Measurements from ENCODE around the gene SIRT3. TPM values are rescaled to one million over a fixed set of nuclear protein-coding genes. Genes with fewer than 3 reads are reported as not detected.

SIRT3 gene
- total RNA-seq, 1 donor from 2014 or later = 17.6 TPM

DNA sequence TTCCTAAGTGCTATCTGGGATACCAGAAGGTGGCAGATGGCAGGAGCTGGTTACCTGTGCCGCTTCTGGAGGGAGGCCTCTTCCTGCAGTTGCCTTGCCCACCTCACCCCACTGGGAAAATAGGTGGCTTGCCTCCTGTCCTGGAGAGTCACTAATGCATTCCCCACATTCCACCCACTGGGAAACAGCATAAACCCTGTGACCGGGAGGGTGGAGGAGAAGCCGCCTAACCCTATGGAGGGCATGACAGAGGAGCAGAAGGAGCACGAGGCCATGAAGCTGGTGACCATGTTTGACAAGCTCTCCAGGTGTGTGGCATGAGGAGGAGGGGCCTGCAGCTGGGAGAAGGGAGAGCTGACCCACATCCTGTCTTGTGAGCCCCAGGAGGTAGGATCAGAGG, 23.0 kb downstream of the SIRT3 start:
- Histone ChIP-seq H3K36me3 (peaks cover 77% of the 10 kb centered on the region), H3K9me3 (no peaks in the 10 kb centered on the region), H3K27me3 (ENCODE audit: low read depth) (no peaks in the 10 kb centered on the region), H3K4me1 (peaks cover 26% of the 10 kb centered on the region), H3K27ac (no peak overlapping the region), H3K4me3 (no peak overlapping the region)
- TF ChIP-seq, protein P1, sequence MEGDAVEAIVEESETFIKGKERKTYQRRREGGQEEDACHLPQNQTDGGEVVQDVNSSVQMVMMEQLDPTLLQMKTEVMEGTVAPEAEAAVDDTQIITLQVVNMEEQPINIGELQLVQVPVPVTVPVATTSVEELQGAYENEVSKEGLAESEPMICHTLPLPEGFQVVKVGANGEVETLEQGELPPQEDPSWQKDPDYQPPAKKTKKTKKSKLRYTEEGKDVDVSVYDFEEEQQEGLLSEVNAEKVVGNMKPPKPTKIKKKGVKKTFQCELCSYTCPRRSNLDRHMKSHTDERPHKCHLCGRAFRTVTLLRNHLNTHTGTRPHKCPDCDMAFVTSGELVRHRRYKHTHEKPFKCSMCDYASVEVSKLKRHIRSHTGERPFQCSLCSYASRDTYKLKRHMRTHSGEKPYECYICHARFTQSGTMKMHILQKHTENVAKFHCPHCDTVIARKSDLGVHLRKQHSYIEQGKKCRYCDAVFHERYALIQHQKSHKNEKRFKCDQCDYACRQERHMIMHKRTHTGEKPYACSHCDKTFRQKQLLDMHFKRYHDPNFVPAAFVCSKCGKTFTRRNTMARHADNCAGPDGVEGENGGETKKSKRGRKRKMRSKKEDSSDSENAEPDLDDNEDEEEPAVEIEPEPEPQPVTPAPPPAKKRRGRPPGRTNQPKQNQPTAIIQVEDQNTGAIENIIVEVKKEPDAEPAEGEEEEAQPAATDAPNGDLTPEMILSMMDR (IDR thresholded peaks at IDR 0.05) = no peak
- ATAC-seq (no peak), DNase-seq (no peak)
- intact Hi-C loops (cut with DNase I) = no loop called here

DNA sequence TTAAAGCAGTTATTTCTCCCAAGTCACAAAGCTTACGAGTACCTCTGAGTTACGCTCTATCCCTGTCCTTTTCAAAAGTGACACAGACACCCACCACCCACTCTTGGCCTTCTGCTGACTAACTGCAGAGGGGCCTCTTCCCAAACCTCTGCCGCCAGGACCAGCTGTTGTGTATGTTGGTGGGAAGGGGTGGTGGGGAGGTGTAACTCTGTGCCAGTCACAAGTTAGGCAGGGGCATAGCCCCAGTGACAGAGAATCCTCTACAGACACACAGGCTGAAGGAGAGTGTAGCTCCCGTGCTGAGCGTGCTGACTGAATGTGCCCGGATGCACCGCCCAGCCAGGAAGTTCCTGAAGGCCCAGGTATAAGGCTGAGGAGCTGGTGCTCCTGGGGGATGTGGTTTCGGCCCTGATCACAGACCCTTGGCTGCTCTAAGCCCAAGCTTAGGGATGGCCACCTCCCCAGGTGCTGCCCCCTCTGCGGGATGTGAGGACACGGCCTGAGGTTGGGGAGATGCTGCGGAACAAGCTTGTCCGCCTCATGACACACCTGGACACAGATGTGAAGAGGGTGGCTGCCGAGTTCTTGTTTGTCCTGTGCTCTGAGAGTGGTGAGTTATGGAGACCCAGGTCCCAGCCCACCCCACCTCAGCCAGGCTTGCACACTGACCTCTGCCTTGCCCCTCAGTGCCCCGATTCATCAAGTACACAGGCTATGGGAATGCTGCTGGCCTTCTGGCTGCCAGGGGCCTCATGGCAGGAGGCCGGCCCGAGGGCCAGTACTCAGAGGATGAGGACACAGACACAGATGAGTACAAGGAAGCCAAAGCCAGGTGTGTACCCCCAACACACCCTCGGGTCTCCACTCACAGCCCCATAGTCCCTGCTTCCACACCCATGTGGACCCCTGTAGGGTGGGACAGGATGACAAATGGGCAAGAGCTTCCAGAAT, 23.7 kb downstream of the SIRT3 start:
- TF ChIP-seq, protein P1 (IDR thresholded peaks at IDR 0.05) = no peak
- no peak for ATAC-seq
- peaks cover 26% of the 10 kb centered on the region for H3K4me1 ChIP-seq
- peaks cover 76% of the 10 kb centered on the region for H3K36me3 ChIP-seq
- H3K4me3 ChIP-seq = no peak overlapping the region
- H3K9me3 ChIP-seq = no peaks in the 10 kb centered on the region
- intact Hi-C loops (cut with DNase I) = no loop called here
- DNase-seq = no peak
- H3K27me3 ChIP-seq (ENCODE audit: low read depth) = no peaks in the 10 kb centered on the region
- H3K27ac ChIP-seq = no peak overlapping the region

DNA sequence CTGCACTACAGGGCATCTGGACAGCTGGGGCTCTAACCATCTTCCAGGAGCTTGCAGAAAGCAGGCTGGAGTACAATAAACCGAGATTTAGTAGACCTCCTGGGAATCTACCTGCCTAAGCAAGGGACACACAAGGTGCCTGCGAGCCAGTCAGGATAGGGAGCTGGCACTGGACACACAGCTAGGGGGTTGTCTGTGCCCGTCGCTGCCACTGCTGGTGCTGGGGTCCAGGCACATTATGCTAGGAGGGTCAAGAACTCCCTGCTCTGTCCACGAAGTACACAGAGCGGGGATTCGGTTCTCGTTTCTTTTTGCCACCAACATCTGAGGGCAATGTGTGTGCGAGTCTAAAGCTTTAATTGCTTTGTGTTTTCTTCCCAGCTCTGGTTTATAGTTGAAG, 24.4 kb downstream of the SIRT3 start:
- Histone ChIP-seq H3K4me3 (no peak overlapping the region), H3K27ac (no peak overlapping the region), H3K36me3 (peaks cover 75% of the 10 kb centered on the region), H3K4me1 (peaks cover 26% of the 10 kb centered on the region), H3K9me3 (no peaks in the 10 kb centered on the region), H3K27me3 (ENCODE audit: low read depth) (no peaks in the 10 kb centered on the region)
- intact Hi-C loops (cut with DNase I) = no loop called here
- TF ChIP-seq, protein P1 (IDR thresholded peaks at IDR 0.05) = no peak
- DNase-seq (no peak), ATAC-seq (no peak)

DNA sequence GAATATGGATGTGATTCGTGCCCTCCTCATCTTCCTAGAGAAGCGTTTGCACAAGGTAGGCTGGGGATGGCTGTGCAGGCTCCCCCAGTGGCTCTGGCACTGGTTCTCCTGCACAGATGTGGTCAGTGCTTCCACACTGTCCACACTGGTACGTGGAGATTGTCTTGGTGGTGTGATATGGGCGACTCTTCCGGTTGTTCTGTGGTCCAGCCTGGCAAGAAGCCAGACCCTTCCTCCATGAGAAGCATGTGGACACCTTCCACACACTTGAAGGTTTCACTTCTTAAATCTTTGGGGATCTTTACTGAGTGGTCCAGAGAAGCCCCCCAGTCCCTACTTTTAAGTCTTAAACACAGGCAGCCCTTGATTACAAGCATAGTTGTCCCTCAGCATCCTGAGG, 24.8 kb downstream of the SIRT3 start:
- ATAC-seq (no peak), DNase-seq (no peak)
- TF ChIP-seq, protein P1 (IDR thresholded peaks at IDR 0.05) = no peak
- H3K27me3 ChIP-seq (ENCODE audit: low read depth) = no peaks in the 10 kb centered on the region
- peaks cover 28% of the 10 kb centered on the region for H3K4me1 ChIP-seq
- H3K36me3 ChIP-seq = peaks cover 71% of the 10 kb centered on the region
- intact Hi-C loops (cut with DNase I) = no loop called here
- no peak overlapping the region for H3K27ac ChIP-seq
- H3K4me3 ChIP-seq = no peak overlapping the region
- no peaks in the 10 kb centered on the region for H3K9me3 ChIP-seq

DNA sequence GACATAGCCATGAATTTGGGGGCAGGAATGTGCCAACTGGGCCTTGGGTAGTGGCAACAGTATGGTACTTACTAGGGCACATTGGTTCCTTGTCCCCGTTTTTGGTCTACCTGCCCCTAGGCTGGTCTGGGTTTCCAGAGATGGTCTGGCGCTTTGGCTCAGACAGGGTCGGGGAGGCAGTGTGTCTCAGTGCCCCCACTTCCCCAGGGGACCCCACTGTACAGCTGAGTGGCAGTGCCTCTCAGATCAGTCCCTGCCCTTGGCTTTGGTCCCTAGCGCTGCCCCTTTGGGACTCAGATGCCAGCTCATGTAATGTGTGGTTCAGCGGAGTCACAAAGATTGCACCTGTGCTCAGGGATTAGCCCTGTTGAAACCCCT, 25.4 kb downstream of the SIRT3 start:
- Histone ChIP-seq H3K27me3 (ENCODE audit: low read depth) (no peaks in the 10 kb centered on the region), H3K4me1 (peaks cover 33% of the 10 kb centered on the region), H3K9me3 (no peaks in the 10 kb centered on the region), H3K4me3 (peak overlapping the region; percentile 74), H3K27ac (peak overlapping the region; percentile 99), H3K36me3 (peaks cover 67% of the 10 kb centered on the region)
- intact Hi-C loops (cut with DNase I) = no loop called here
- DNase-seq (no peak), ATAC-seq (no peak)
- TF ChIP-seq, protein P1 (IDR thresholded peaks at IDR 0.05) = no peak

Data from lower lobe of right lung (tissue), 2 donors.